Measurements from ENCODE around the gene MMD. TPM values are rescaled to one million over a fixed set of nuclear protein-coding genes. Genes with fewer than 3 reads are reported as not detected.

MMD gene
- total and polyA plus RNA-seq, 2 of the 13 experiments (the other 11 are each of a cell fraction or from before 2014, with no cell fraction given): 121 to 225 TPM

DNA sequence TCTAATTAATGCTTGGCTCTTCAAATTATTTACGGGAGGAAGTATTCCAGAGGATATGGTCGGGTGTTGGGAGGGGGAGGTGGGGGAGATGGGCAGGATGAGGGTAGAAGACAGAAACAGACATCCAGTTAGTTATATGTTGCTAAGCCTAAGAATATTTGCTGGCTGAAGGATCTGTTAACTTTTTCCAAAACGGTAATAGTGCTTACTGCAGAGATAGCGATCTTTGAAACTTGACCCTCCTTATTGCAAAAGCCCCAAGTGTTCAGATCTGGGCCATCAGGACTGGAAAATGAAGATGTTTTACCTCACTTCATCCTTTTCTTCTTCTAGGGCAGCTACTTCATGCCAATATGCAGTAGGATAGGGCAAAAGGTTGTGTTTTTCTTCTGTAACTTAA, 27.0 kb upstream of the MMD start (continued):
- no peak for TF ChIP-seq SALL1 (CRISPR knock-in tag; IDR thresholded peaks at IDR 0.05)
- peak in 1 of 2 experiments; percentile 26; a peak in 1 of 4 replicates for TF ChIP-seq EP300 (IDR thresholded peaks at IDR 0.05; ENCODE audit: low read depth in 2 of 2, low read length in 2 of 2)
- TF ChIP-seq EP300 (CRISPR knock-in tag; IDR thresholded peaks at IDR 0.05; ENCODE audit: borderline replicate concordance): no peak
- no peak for TF ChIP-seq TBX2 (CRISPR knock-in tag; IDR thresholded peaks at IDR 0.05; ENCODE audit: borderline replicate concordance)
- TF ChIP-seq ZZZ3 (CRISPR knock-in tag; IDR thresholded peaks at IDR 0.05; ENCODE audit: borderline replicate concordance): no peak
- TF ChIP-seq, protein P1, sequence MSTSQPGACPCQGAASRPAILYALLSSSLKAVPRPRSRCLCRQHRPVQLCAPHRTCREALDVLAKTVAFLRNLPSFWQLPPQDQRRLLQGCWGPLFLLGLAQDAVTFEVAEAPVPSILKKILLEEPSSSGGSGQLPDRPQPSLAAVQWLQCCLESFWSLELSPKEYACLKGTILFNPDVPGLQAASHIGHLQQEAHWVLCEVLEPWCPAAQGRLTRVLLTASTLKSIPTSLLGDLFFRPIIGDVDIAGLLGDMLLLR (CRISPR knock-in tag; IDR thresholded peaks at IDR 0.05): no peak
- TF ChIP-seq KMT2A (CRISPR knock-in tag; IDR thresholded peaks at IDR 0.05): no peak
- TF ChIP-seq, protein P2, sequence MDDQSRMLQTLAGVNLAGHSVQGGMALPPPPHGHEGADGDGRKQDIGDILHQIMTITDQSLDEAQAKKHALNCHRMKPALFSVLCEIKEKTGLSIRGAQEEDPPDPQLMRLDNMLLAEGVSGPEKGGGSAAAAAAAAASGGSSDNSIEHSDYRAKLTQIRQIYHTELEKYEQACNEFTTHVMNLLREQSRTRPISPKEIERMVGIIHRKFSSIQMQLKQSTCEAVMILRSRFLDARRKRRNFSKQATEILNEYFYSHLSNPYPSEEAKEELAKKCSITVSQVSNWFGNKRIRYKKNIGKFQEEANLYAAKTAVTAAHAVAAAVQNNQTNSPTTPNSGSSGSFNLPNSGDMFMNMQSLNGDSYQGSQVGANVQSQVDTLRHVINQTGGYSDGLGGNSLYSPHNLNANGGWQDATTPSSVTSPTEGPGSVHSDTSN (CRISPR knock-in tag; IDR thresholded peaks at IDR 0.05; ENCODE audit: borderline replicate concordance): no peak
- TF ChIP-seq, protein P3, sequence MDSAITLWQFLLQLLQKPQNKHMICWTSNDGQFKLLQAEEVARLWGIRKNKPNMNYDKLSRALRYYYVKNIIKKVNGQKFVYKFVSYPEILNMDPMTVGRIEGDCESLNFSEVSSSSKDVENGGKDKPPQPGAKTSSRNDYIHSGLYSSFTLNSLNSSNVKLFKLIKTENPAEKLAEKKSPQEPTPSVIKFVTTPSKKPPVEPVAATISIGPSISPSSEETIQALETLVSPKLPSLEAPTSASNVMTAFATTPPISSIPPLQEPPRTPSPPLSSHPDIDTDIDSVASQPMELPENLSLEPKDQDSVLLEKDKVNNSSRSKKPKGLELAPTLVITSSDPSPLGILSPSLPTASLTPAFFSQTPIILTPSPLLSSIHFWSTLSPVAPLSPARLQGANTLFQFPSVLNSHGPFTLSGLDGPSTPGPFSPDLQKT (CRISPR knock-in tag; IDR thresholded peaks at IDR 0.05; ENCODE audit: borderline replicate concordance): no peak
- TF ChIP-seq, protein P4, sequence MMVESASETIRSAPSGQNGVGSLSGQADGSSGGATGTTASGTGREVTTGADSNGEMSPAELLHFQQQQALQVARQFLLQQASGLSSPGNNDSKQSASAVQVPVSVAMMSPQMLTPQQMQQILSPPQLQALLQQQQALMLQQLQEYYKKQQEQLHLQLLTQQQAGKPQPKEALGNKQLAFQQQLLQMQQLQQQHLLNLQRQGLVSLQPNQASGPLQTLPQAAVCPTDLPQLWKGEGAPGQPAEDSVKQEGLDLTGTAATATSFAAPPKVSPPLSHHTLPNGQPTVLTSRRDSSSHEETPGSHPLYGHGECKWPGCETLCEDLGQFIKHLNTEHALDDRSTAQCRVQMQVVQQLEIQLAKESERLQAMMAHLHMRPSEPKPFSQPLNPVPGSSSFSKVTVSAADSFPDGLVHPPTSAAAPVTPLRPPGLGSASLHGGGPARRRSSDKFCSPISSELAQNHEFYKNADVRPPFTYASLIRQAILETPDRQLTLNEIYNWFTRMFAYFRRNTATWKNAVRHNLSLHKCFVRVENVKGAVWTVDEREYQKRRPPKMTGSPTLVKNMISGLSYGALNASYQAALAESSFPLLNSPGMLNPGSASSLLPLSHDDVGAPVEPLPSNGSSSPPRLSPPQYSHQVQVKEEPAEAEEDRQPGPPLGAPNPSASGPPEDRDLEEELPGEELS (CRISPR knock-in tag; IDR thresholded peaks at IDR 0.05): peak; percentile 44; the same call in 1 of the 2 replicates
- TF ChIP-seq ZNF607 (CRISPR knock-in tag; IDR thresholded peaks at IDR 0.05; ENCODE audit: borderline replicate concordance): no peak
- TF ChIP-seq NFKB2 (CRISPR knock-in tag; IDR thresholded peaks at IDR 0.05; ENCODE audit: borderline replicate concordance): no peak
- TF ChIP-seq ZNF570 (CRISPR knock-in tag; IDR thresholded peaks at IDR 0.05; ENCODE audit: borderline replicate concordance): no peak
- TF ChIP-seq ZNF850 (CRISPR knock-in tag; conservative IDR thresholded peaks at IDR 0.05): 0 out of 2 replicates have a peak, but pooled peaks have one; percentile 32
- no peak for TF ChIP-seq ZNF383 (CRISPR knock-in tag; IDR thresholded peaks at IDR 0.05; ENCODE audit: borderline replicate concordance)
- no peak for TF ChIP-seq FOSL1 (CRISPR knock-in tag; IDR thresholded peaks at IDR 0.05; ENCODE audit: borderline replicate concordance)
- TF ChIP-seq SALL2 (CRISPR knock-in tag; IDR thresholded peaks at IDR 0.05): peak; percentile 55; the same call in 1 of the 2 replicates
- TF ChIP-seq, protein P5, sequence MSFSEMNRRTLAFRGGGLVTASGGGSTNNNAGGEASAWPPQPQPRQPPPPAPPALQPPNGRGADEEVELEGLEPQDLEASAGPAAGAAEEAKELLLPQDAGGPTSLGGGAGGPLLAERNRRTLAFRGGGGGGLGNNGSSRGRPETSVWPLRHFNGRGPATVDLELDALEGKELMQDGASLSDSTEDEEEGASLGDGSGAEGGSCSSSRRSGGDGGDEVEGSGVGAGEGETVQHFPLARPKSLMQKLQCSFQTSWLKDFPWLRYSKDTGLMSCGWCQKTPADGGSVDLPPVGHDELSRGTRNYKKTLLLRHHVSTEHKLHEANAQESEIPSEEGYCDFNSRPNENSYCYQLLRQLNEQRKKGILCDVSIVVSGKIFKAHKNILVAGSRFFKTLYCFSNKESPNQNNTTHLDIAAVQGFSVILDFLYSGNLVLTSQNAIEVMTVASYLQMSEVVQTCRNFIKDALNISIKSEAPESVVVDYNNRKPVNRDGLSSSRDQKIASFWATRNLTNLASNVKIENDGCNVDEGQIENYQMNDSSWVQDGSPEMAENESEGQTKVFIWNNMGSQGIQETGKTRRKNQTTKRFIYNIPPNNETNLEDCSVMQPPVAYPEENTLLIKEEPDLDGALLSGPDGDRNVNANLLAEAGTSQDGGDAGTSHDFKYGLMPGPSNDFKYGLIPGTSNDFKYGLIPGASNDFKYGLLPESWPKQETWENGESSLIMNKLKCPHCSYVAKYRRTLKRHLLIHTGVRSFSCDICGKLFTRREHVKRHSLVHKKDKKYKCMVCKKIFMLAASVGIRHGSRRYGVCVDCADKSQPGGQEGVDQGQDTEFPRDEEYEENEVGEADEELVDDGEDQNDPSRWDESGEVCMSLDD (CRISPR knock-in tag; IDR thresholded peaks at IDR 0.05; ENCODE audit: borderline replicate concordance): no peak
- no peak for TF ChIP-seq ZNF556 (CRISPR knock-in tag; IDR thresholded peaks at IDR 0.05; ENCODE audit: borderline replicate concordance)
- TF ChIP-seq HNRNPH1 (optimal IDR thresholded peaks at IDR 0.05; ENCODE audit: low read depth, low read length): no peak
